ENCODE results near the gene ZNF738. TPM values are rescaled to one million over a fixed set of nuclear protein-coding genes. Genes with fewer than 3 reads are reported as not detected.
"Not testable (repeated sequence)": the region's sequence is repeated elsewhere in the genome, so short reads cannot be mapped to it uniquely, and the experiment has no call there.

Gene ZNF738
- total and polyA plus RNA-seq, 7 donors, result 2.3 to 7.9 (median 4.2) TPM

DNA sequence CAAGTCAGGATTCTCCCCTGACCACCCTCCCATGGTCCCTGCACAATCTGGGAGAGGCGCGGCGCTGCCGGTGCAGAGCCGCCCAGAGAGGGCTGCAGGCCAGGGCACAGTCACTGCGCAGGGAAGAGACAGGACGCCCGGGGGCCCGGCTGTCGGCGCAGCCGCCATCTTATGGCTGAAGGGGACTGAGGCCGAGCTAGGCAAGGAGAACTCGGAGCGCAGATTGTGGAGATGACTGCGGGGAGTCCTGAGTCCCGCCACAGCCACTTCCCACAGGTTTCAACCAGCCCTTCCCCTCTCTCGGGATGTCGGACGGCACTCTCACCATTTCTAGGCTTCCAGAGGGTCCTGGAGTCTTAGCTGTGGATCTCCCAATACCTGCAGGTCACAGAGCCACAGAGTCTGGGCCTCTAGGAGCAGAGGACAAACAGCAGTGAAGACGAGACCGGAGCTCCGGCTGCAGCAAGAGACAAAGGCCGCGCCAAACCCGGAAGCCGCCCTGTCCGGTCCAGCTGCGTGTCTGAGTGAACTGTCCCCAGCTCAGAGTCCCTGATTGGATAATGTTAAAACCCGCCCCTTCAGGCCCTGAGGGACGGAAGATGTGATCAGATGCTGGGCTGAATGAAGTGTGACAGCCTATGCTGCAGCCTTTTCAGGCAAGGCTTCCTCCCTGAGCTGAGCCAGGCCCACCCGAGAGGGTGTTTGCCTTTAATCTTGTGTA is 29.8 kb upstream of the ZNF738 start, which contains the start of gene ZNF708:
ZNF708 (minus strand) TSS at position 526 of the 721 bp plus-strand sequence; CDS start at position 328, 198 bp downstream.
- H3K4me1 ChIP-seq, result peaks cover 0 to 21% (median 20%) of the 10 kb centered on the region in 4 donors
- no peaks in the 10 kb centered on the region for H3K27me3 ChIP-seq
- 0 to 1% methylated on average over 32 of the region's 32 CpGs for WGBS, 2 donors
- intact Hi-C loops (cut with DNase I), result loop anchor here (1.0 to 10.0 kb wide), 3 partner anchors 30 to 176 kb away; partner anchors contain the start of genes ZNF429 and ZNF493
- DNase-seq, result peak; percentile 93
- H3K27ac ChIP-seq, result peak within 1 kb of the TSS; percentile 96 to 99 (median 97)
- H3K4me3 ChIP-seq, result peak within 1 kb of the TSS; percentile 76 to 79 (median 76)
- H3K36me3 ChIP-seq, result peaks cover 0 to 7% (median 0%) of the 10 kb centered on the region in 4 donors
- TF ChIP-seq, protein P1, sequence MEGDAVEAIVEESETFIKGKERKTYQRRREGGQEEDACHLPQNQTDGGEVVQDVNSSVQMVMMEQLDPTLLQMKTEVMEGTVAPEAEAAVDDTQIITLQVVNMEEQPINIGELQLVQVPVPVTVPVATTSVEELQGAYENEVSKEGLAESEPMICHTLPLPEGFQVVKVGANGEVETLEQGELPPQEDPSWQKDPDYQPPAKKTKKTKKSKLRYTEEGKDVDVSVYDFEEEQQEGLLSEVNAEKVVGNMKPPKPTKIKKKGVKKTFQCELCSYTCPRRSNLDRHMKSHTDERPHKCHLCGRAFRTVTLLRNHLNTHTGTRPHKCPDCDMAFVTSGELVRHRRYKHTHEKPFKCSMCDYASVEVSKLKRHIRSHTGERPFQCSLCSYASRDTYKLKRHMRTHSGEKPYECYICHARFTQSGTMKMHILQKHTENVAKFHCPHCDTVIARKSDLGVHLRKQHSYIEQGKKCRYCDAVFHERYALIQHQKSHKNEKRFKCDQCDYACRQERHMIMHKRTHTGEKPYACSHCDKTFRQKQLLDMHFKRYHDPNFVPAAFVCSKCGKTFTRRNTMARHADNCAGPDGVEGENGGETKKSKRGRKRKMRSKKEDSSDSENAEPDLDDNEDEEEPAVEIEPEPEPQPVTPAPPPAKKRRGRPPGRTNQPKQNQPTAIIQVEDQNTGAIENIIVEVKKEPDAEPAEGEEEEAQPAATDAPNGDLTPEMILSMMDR (IDR thresholded peaks at IDR 0.05), result no peak
- peak; percentile 84 to 92 (median 90) for TF ChIP-seq POLR2AphosphoS5 (IDR thresholded peaks at IDR 0.05)
- TF ChIP-seq POLR2A (IDR thresholded peaks at IDR 0.05), result peak; percentile 82 to 84
- no peaks in the 10 kb centered on the region for H3K9me3 ChIP-seq

DNA sequence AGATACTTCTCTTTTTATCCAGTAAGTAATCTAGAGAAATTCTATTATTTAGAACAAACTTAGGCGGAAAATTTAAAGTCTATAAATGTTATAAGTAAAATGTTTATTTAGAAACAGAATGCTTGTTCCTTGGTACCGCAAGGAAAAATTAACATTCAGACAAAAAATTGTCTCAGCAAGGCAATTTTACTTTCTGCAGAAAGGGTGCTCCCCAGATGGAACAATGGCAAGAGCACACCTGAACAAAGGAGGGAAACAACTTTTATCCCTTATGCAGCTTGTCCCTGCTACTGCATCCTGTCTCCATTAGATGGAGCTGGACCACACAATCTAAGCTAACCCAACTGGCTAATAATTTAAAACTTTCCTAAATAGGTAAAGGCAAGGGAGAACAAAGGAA is 23.1 kb upstream of the ZNF738 start:
- Histone ChIP-seq H3K27ac (no peak overlapping the region), H3K4me1 (no peaks in the 10 kb centered on the region), H3K9me3 (peaks cover 0 to 13% (median 4%) of the 10 kb centered on the region in 4 donors), H3K36me3 (no peaks in the 10 kb centered on the region), H3K4me3 (no peak overlapping the region), H3K27me3 (no peaks in the 10 kb centered on the region)
- intact Hi-C loops (cut with DNase I), result no loop called here
- no peak for DNase-seq
- WGBS, 2 donors, result 47 to 96% methylated on average over 2 of the region's 2 CpGs
- TF ChIP-seq, protein P1 (IDR thresholded peaks at IDR 0.05), result no peak
- TF ChIP-seq POLR2AphosphoS5 (IDR thresholded peaks at IDR 0.05) (no peak), EP300 (IDR thresholded peaks at IDR 0.05) (no peak), POLR2A (IDR thresholded peaks at IDR 0.05) (no peak)

DNA sequence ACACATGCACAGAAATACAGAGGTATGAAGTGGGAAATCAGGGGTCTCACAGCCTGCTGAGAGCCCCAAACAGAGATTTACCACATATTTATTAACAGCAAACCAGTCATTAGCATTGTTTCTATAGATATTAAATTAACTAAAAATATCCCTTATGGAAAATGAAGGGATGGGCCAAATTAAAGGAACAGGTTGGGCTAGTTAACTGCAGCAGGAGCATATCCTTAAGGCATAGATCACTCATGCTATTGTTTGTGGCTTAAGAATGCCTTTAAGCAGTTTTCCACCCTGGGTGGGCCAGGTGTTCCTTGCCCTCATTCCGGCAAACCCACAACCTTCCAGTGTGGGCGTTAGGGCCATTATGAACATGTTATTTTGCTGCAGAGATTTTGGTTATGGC is 14.0 kb upstream of the ZNF738 start:
- peaks cover 0 to 12% (median 0%) of the 10 kb centered on the region in 4 donors for H3K9me3 ChIP-seq
- H3K36me3 ChIP-seq; H3K4me3 ChIP-seq; H3K4me1 ChIP-seq; H3K27me3 ChIP-seq; intact Hi-C loops (cut with DNase I); DNase-seq; H3K27ac ChIP-seq: not testable (repeated sequence)
- WGBS, 2 donors, result 48 to 87% methylated on average over 2 of the region's 2 CpGs

DNA sequence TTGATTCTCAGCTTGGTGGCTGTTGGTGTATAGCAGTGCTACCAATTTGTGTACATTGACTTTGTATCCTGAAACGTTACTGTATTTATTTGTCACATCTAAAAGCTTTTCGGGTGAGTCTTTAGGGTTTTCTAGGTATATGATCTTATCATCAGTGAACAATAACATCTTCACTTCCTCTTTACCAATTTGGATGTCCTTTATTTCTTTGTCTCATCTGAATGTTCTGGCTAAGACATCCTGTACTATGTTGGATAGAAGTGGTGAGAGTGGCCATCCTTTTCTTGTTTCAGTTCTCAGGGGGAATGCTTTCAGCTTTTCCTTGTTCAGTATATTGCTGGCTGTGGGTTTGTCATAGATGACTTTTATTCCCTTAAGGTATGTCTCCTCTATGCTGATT is 6.0 kb upstream of the ZNF738 start:
- Histone ChIP-seq H3K4me3 (no peak overlapping the region), H3K4me1 (no peaks in the 10 kb centered on the region), H3K27ac (no peak overlapping the region), H3K36me3 (no peaks in the 10 kb centered on the region), H3K27me3 (no peaks in the 10 kb centered on the region), H3K9me3 (peaks cover 0 to 6% (median 0%) of the 10 kb centered on the region in 4 donors)
- no peak for DNase-seq
- intact Hi-C loops (cut with DNase I), result no loop called here
- WGBS, 2 donors, result 40 to 69% methylated on average over 2 of the region's 2 CpGs
- TF ChIP-seq POLR2AphosphoS5 (IDR thresholded peaks at IDR 0.05) (no peak), POLR2A (IDR thresholded peaks at IDR 0.05) (no peak), EP300 (IDR thresholded peaks at IDR 0.05) (no peak)
- TF ChIP-seq, protein P1 (IDR thresholded peaks at IDR 0.05), result no peak

DNA sequence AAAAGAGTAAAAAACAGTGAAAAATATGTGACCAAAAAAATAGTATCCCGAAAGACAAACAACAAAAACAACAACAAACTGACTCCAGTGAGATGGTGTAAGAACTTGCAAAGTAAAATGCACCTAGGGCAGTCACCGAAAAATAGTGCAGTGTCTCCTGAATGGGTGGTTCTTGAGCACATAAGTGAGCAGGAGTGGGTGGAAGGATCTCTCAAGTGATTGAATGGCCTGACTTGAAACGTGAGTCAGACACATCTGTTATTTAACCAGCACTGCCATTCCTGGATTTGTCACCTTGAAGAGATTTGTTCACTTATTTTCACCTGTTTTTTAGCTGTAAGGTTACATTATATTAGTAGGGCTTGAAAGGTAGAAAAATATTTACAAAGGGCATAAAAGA is 3.5 kb downstream of the ZNF738 start:
- Histone ChIP-seq H3K27me3 (no peaks in the 10 kb centered on the region), H3K4me1 (no peaks in the 10 kb centered on the region), H3K27ac (no peak overlapping the region), H3K4me3 (no peak overlapping the region), H3K36me3 (peaks cover 0 to 14% (median 0%) of the 10 kb centered on the region in 4 donors), H3K9me3 (peaks cover 0 to 3% (median 0%) of the 10 kb centered on the region in 4 donors)
- no peak for DNase-seq
- TF ChIP-seq EP300 (IDR thresholded peaks at IDR 0.05) (no peak), POLR2A (IDR thresholded peaks at IDR 0.05) (no peak), POLR2AphosphoS5 (IDR thresholded peaks at IDR 0.05) (no peak)
- TF ChIP-seq, protein P1 (IDR thresholded peaks at IDR 0.05), result no peak
- intact Hi-C loops (cut with DNase I), result no loop called here
- WGBS, 2 donors, result 97 to 98% methylated on average over 3 of the region's 3 CpGs

Measured in sigmoid colon (tissue), 7 donors.